Activated CD4-positive, alpha-beta T cell treated with anti-CD3 and anti-CD28 coated beads, Interleukin-2, amount 50 U/mL, for 24 hours (primary cell): ENCODE results near the gene PBX3.
"Not testable (repeated sequence)": the region's sequence is repeated elsewhere in the genome, so short reads cannot be mapped to it uniquely, and the experiment has no call there.

Experiments
- DNase-seq, 2 donors: peaks; one replicate each; pipeline ENCODE4 v3.0.0-alpha.2; 2020; ENCODE audit warnings: low read depth in 1 of 2, low spot score in 1 of 2

Gene PBX3

DNA sequence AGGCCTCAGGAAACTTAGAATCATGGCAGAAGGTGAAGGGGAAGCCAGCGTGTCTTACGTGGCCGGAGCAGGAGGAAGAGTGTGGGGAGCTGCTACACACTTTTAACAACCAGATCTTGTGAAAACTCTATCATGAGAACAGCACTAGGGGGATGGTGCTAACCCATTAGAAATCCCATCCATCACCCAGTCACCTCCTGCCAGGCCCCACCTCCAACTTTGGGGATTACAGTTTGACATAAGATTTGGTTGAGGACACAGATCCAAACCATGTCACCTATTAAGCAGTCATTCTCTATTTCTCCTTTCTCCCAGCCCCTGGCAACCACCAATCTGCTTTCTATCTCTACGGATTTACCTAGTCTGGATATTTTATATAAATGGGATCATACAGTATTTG is 26.9 kb downstream of the PBX3 start:
- no peak for DNase-seq

DNA sequence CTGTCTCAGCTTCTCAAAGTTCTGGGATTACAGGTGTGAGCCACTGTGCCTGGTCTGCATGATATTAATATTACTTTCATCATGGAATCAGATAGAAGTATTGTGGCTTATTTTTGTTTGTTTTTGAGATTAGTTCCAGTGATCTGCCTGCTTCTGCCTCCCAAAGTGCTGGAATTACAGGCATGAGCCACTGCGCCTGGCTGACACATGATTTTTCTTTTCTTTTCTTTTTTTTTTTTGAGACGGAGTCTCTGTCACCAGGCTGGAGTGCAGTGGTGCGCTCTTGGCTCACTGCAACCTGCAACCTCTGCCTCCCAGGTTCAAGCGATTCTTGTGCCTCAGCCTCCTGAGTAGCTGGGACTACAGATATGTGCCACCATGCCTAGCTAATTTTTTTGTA is 29.6 kb downstream of the PBX3 start:
- DNase-seq = not testable (repeated sequence)

DNA sequence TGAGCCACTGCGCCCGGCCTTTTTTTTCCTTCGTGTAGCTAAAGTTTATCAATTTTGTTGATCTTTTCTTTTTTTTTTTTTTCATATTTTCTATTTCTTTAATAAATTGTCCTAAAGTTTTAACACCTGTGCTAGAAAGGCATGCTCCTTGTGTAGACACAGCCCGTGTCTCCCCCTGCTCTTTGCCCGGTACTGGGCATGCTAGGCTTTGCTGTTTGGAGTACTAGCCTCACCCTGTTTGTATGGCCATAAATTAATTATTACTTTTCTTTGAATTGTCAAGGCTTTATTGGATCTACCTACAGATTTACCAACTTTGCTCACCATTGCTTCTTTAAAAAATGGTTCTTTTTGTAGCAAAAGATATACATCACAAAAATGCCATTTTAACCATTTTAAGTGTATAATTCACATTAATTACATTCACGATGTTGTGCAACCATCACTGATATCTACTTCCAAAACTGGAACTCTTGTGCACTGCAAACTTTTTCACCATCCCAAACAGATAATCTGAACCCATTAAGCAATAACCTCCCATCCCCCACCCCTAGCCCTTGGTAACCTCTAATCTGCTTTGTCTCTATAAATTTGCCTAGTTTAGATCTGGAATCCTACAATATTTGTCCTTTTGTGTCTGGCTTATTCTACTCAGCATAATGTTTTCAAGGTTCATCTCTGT is 31.5 kb downstream of the PBX3 start:
- DNase-seq = not testable (repeated sequence)

DNA sequence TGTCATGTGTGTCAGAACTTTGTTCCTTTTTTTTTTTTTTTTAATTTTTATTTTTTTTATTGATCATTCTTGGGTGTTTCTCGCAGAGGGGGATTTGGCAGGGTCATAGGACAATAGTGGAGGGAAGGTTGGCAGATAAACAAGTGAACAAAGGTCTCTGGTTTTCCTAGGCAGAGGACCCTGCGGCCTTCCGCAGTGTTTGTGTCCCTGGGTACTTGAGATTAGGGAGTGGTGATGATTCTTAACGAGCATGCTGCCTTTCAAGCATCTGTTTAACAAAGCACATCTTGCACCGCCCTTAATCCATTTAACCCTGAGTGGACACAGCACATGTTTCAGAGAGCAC is 32.0 kb downstream of the PBX3 start:
- DNase-seq = not testable (repeated sequence)

DNA sequence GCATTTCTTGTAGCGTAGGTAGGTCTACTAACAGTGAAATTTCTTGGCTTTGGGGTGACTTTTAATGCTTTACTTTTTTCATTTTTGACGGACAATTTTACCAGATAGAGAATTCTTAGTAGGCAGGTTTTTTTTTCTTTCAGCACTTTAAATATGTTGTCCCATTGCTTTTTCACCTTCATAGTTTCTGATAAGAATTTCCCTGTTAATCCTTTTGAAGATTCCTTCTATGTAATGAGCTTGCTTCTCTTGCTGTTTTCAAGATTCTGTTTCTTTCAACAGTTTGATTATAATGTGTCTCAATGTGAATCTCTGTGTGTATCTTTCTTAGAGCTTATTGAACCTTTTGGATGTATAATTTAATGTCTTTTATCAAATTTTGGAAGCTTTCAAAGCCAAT is 35.5 kb downstream of the PBX3 start:
- DNase-seq = no peak

DNA sequence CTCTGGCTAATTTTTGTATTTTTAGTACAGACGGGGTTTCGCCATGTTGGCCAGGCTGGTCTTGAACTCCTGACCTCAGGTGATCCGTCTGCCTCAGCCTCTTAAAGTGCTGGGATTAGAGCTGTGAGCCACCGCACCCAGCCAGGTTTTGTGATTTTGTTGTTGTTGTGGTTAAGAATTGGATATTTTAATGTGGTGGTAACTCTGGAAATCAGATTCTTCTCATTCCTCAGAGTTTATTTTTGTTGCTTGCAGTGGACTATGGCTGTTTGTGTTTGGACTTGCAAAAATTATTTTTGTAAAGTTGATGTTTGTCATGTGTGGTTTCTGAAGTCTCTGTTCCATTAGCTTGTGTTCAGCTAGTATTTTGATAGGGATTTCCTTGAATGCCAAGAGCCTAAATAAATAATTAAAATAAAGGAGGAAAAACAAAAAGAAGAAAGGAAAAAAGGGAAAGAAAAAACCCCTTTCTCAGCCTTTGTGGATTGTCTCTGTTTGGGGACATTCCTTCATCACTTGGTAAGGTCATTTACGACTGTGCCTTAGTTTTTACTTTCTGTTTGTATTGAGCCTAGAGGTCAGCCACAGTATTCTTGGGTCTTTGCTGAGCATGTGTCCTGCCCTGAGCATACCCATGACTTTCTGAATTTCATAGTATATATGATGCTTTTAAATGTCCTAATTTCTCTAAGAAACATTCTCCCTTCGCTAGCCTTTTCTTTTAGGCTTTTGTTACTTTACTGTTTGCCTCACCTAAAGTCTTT is 37.3 kb downstream of the PBX3 start:
- DNase-seq = no peak

DNA sequence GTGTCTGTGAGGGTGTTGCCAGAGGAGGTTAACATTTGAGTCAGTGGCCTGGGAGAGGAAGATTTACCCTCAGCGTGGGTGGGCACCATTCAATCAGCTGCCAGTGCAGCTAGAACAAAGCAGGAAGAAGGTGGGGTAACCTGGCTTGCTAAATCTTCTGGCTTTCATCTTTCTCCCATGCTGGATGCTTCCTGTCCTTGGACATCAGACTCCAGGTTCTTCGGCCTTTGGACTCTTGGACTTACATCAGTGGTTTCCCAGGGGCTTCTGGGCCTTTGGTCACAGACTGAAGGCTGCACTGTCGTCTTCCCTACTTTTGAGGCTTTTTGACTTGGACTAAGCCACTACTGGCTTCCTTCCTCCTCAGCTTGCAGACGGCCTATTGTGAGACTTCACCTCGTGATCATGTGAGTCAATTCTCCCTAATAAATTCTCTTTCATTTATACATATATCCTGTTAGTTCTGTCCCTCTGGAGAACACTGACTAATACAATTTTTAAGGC is 38.1 kb downstream of the PBX3 start:
- DNase-seq = no peak

DNA sequence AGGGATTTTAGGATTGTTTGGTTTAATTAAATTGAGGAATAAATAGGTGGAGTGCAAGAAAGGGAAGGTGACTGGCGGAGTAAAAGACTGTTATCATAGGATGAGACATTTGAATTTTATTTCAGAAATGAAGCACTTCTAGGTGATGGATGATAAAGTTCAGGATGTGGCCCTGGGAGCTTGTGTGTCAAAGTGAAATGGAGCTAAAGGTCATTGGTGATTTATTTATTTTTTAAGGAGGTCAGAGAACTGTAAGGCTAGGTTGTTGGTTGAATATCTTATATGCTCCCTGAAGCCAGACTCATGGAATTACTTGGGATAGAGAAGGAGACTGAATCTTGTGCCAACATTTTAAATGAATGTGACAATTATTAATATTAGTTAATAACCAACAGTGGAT is 40.5 kb downstream of the PBX3 start:
- DNase-seq = no peak

DNA sequence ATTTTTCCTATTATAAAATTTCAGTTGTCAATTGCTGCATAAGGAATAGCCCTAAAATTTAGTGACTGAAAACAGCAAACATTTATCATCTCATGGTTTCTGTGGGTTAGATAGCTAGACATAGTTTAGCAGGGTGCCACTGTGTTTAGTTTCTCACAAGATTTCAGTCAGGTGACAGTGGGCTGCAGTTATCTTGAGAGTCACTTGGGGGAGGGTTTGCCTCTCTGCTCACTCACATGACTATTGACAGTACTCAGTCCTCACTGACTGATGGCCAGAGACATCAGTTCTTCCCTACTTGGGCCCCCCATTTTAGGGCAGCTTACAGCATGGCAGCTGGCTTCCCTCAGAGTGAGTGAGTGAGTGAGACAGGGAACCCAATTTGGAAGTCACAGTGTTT is 42.0 kb downstream of the PBX3 start:
- no peak for DNase-seq

DNA sequence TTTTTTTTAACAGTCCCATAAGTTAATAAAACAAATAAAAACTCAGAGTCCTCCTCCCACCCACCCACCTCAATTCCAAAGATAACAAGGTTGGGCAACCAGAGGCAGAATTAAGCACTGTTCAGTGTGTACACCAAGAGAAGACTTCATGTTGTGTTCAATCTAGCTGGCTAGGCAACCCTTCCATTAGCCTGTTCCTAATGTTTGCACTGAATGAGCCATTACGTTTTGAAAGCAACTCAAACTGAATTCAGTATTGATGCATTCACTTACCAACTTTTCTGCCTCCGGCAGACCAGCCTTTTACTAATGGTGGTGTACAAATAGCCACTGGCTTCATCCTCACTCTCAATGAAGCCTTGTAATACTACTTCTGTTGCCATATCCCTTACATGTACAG is 47.5 kb downstream of the PBX3 start:
- DNase-seq = no peak

DNA sequence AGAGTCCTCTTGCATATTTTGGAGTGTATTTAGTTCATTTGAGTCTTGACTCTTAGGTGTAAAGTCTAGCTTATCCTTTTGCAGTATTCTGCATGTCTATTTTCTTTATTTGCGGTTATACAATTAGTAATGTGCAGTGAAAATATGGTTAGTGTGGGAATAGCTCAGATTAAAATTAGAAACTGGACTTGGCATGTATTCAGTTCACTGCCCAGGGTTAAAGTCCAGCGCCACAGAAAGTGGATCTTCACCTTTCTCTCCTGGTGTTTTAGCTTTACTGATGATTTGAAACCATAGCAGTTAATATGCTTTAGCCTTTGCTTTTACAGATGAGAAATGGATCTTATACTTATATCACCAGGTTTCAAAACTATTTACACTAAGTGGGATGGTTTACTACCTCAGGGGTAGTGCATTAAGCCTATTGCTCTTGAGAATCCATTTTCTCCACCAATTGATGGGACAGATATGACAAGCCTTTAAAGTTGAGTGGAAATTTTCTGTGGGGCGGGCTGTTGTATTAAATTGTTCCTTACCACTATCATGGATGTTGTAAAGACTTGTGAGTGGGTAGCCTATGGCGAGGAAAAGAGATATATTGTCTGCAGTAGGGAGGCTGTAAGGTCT is 48.9 kb downstream of the PBX3 start:
- no peak for DNase-seq

DNA sequence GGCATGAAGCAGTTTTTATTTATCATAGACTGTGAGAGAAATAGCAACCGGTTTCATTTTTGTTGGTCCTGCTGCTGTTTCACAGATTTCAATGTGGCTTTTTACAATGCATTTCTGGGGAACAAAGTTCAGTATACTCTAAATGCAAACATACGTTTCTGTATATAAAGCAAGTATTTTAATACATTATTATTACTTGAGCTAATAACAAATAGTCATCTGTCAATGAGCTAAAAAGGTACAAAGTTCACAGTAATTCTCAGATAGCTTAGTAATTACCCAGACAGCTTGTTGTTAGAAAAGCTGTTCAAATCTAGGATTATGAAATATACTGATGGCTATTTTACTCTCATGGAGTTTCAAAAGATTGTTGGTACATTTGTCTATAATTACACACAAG is 50.8 kb downstream of the PBX3 start:
- DNase-seq = no peak

DNA sequence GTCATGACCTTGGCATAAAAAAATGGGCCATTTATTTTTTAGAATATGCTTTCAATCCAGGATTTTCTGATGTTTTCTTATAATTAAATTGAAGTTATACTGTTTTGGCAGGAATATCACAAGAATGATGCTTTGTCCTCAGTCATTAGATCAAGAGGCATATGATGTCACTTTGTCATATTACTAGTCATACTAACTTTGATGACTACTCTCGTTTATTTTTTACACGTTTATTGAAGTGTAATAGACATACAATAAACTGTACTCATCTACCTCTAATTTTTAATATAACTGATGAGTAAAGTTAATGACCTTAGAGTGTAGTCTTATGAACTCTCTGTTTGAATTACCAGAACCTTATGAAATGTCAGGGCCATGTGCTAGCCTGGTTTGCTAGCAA is 56.4 kb downstream of the PBX3 start:
- DNase-seq = no peak

DNA sequence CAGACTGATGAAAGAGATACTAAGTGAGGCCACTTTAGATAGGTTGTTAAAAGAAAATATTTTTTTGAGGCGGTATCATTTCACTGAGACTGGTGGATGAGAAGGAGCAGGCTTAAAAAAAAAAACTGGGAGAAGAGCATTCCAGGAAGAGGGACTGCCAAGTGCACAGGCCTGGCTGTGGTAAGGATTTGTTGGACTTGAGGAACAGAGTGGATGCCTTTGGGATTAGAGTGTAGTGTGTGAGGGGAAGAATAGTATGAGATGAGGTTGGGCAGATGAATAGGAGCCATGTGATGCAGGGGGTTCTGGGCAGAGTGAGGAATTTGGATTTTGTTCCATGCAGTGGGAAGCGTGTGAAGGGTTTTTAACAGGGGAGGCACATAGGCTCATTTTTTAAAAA is 57.9 kb downstream of the PBX3 start:
- no peak for DNase-seq

DNA sequence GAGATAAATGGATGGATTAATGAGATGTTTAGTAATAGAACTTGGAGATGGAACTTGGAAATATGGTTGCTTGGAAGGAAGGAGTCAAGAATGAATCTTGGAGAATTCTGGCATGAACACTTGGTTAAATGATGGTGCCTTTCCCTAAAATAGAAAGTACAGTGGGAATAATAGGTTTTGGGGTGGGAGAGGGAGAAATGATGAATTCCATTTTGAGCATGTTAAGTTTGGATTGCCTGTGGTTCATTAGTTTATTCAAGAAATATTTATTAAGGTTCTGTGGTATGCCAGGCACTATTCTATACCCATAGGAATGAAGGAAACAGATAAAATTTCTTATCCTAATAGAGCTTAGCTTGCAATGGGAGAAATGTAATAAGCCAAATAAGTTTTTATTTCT is 58.4 kb downstream of the PBX3 start:
- DNase-seq = no peak

DNA sequence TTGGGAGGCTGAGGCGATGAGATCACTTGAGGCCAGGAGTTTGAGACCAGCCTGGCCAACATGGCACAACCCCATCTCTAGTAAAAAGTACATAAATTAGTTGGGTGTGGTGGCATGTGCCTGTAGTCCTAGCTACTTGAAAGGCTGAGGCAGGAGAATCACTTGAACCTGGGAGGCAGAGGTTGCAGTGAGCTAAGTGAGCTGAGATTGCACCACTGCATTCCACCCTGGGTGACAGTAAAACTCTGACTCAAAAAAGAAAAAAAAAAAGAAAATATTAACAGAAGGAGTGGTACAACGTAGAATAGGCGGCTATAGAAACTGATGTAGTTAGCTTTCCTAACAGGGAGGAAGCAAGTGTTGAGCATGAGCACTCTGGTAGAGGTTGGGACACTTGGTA is 59.9 kb downstream of the PBX3 start:
- DNase-seq = no peak

DNA sequence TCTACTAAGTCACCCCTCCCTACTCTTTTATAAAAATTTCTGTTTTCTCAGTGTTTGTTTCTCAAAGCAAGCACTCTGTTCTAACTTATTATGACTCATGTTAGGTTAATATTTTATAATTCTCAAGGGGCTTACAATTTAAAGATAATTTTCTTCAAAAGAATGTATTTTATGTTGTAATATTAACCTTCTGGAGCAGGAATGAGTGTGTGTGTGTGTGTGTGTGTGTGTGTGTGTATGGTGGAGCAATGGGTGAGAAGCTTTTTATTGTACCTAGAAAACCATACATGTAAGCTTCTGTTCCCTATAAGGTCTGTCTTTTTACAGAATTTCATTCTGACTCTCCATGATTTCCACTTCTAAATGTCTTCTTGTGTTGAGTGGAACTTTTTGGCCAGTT is 63.0 kb downstream of the PBX3 start:
- no peak for DNase-seq

DNA sequence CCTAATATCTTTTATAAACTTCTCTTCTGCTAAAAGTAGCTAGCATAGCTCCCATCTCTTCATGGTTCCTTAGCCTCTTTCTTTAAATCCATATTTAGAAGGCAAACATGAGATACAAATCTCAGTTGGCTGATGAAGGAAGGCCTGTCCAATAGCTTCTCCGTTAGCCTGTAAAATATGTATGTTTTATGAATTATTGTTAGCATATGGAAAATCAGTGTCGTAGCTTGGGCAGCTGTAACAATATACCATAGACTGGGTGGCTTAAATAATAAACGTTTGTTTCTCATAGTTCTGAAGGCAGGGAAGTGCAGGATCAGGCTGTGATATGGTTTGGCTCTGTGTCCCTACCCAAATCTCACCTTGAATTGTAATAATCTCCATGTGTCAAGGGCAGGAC is 63.8 kb downstream of the PBX3 start:
- DNase-seq = no peak

DNA sequence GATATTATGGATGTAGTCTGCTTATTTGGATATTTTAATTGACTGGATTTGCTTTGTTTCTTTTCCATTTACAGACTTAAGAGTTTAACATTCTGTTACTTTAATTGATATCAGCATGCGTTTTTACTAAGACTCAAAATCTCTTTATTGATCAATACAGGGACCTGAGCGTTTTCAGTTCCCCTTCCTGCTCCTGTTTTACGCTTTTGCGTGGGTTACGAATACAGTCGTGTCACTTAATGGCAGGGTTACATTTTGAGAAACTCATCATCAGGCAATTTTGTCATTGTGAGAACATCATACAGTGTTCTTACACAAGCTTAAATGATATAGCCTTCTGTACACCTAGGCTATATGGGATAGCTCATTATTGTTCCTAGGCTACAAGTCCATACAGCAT is 65.2 kb downstream of the PBX3 start:
- no peak for DNase-seq

DNA sequence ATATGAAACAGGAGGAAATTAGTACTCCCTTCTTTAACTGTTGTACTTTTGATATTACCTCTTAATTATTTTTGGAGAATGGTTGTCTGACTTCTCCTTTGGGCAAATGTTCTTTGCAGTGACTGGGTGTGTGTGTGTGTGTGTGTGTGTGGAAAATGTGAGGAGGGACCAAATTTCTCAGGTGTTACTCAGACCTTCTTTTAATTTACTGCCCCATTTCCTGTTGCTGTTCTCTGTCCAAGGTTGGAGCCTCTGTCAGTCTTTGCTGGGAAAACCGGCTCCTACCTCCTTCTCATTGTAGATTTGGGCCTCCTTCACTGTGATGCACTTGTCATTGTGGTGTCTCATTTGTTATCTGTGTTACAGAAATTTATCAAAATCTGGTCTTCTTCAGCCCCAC is 68.4 kb downstream of the PBX3 start:
- no peak for DNase-seq

DNA sequence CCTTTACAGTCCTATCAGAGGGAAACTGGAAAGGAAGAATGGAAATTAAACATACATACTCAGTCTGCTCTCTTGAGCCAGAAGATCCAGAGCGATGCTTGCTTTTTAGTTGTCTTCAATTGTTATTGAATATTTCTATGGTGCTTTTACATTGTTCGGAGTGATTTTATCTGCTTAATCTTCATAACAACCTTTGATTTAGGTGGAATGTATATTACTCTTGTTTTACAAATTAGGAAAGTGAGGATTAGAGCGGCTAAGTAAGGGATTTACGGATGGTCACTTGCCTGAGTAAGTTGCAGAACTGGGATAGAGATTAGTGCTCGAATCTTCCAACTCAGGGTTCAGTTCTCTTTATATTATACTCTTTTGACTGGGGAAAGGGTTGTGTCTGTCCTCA is 69.1 kb downstream of the PBX3 start:
- no peak for DNase-seq

DNA sequence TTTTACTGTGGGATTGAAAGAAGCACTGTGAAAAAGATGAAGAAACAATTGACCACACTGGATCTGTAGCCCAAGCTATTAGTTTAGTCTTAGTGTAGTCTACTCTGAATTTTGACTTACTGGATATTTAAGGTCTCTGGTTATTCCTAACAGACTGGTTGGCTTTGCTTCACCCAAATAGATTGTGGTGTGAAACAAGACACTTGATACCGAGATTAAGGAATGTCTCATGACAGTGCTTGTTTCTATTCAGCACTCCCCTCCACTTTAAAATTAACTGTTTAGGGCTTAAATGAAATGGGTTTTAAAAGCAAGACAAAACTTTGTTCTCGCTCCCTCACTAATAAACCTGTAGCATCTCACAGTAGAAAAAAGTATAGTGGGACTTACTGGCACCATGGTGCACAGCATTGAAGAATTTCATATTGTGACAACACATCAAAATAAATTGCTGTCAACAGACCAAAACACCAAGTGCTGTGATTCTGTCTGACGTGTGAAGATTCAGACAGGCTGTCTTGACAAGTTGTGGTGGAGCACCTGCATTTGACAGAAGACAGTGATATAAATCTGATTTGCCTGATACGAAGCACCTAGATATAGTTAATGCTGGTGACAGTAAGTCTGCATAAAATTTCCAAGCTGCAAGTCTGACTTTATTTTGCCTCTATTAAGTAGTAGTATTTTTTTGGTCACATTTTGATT is 73.1 kb downstream of the PBX3 start:
- DNase-seq = no peak
